ENCODE data around the gene FOSL2. TPM values are rescaled to one million over a fixed set of nuclear protein-coding genes. Genes with fewer than 3 reads are reported as not detected.

FOSL2 gene
- total and polyA plus RNA-seq, 2 experiments from 2014 or later = 0.60 to 4.3 TPM

GRCh38 chr2:28428486-28428885, 35.8 kb downstream of the FOSL2 start (continued):
- TF ChIP-seq REST (IDR thresholded peaks at IDR 0.05; ENCODE audit: unreplicated experiment) = no peak
- TF ChIP-seq ZNF331 (CRISPR knock-in tag; IDR thresholded peaks at IDR 0.05; ENCODE audit: low read depth) = no peak
- TF ChIP-seq CREB1 (CRISPR knock-in tag; IDR thresholded peaks at IDR 0.05; ENCODE audit: low read depth) = no peak

GRCh38 chr2:28429636-28430376, 37.1 kb downstream of the FOSL2 start:
- TF ChIP-seq ZNF114 (CRISPR knock-in tag; IDR thresholded peaks at IDR 0.05) (no peak), EZH2phosphoT487 (IDR thresholded peaks at IDR 0.05; ENCODE audit: unreplicated experiment) (no peak), STAT1 (IDR thresholded peaks at IDR 0.05; ENCODE audit: unreplicated experiment) (no peak), NANOG (IDR thresholded peaks at IDR 0.05; ENCODE audit: borderline replicate concordance) (no peak), JUNB (IDR thresholded peaks at IDR 0.05; ENCODE audit: unreplicated experiment) (no peak), EZH2 (IDR thresholded peaks at IDR 0.05; ENCODE audit: low read depth, unreplicated experiment) (no peak), ZNF331 (CRISPR knock-in tag; IDR thresholded peaks at IDR 0.05; ENCODE audit: low read depth) (no peak)
- Histone ChIP-seq H3K4me1 (ENCODE audit: insufficient read depth) (no peaks in the 10 kb centered on the region), H2AFZ (no peak overlapping the region), H3K79me2 (replicated peaks; ENCODE audit: insufficient read depth) (no peaks in the 10 kb centered on the region), H3K4me2 (no peak overlapping the region), H3K27ac (ENCODE audit: low read depth) (no peak overlapping the region), H3K4me3 (no peak overlapping the region), H3K27me3 (ENCODE audit: insufficient read depth) (no peaks in the 10 kb centered on the region), H3K9me2 (ENCODE audit: insufficient read depth) (no peaks in the 10 kb centered on the region), H3K36me3 (ENCODE audit: insufficient read depth) (no peaks in the 10 kb centered on the region), H4K20me1 (replicated peaks; ENCODE audit: insufficient read depth) (no peaks in the 10 kb centered on the region), H3F3A (replicated peaks; ENCODE audit: low read depth) (no peaks in the 10 kb centered on the region)
- DNase-seq (ENCODE audit: low spot score) (no peak), ATAC-seq (no peak)
- Mint-ChIP-seq H3K4me1 (peaks cover 6% of the 10 kb centered on the region; the same call in 2 of the 3 replicates), H3K36me3 (ENCODE audit: low read depth) (no peaks in the 10 kb centered on the region), H3K27ac (no peak overlapping the region), H3K9me3 (peaks cover 14% of the 10 kb centered on the region; the same call in 2 of the 3 replicates), H3K4me3 (no peak overlapping the region), H3K27me3 (ENCODE audit: insufficient read depth, low read depth, poor library complexity) (peaks cover 3% of the 10 kb centered on the region)

- H3K36me3 Mint-ChIP-seq (ENCODE audit: low read depth) = no peaks in the 10 kb centered on the region
- peaks cover 6% of the 10 kb centered on the region; the same call in 2 of the 3 replicates for H3K4me1 Mint-ChIP-seq
- H3K9me3 Mint-ChIP-seq = peaks cover 16% of the 10 kb centered on the region; the same call in 2 of the 3 replicates
- H3K9me2 ChIP-seq (ENCODE audit: insufficient read depth) = no peaks in the 10 kb centered on the region
- no peak overlapping the region for H3K4me3 ChIP-seq
- H2AFZ ChIP-seq = no peak overlapping the region
- no peaks in the 10 kb centered on the region for H3K36me3 ChIP-seq (ENCODE audit: insufficient read depth)
- no peak overlapping the region for H3K4me2 ChIP-seq
- H3K4me1 ChIP-seq (ENCODE audit: insufficient read depth) = no peaks in the 10 kb centered on the region
- H3K27me3 ChIP-seq (ENCODE audit: insufficient read depth) = no peaks in the 10 kb centered on the region
- no peaks in the 10 kb centered on the region for H3K79me2 ChIP-seq (replicated peaks; ENCODE audit: insufficient read depth)
- no peak overlapping the region for H3K27ac Mint-ChIP-seq
- no peak overlapping the region for H3K27ac ChIP-seq (ENCODE audit: low read depth)
- ATAC-seq = no peak
- no peak overlapping the region for H3K4me3 Mint-ChIP-seq
- no peak for DNase-seq (ENCODE audit: low spot score)
- no peaks in the 10 kb centered on the region for H3F3A ChIP-seq (replicated peaks; ENCODE audit: low read depth)
- H3K27me3 Mint-ChIP-seq (ENCODE audit: insufficient read depth, low read depth, poor library complexity) = peaks cover 3% of the 10 kb centered on the region
- H4K20me1 ChIP-seq (replicated peaks; ENCODE audit: insufficient read depth) = no peaks in the 10 kb centered on the region
- TF ChIP-seq EZH2phosphoT487 (IDR thresholded peaks at IDR 0.05; ENCODE audit: unreplicated experiment) = no peak
- TF ChIP-seq STAT1 (IDR thresholded peaks at IDR 0.05; ENCODE audit: unreplicated experiment) = no peak
- no peak for TF ChIP-seq EZH2 (IDR thresholded peaks at IDR 0.05; ENCODE audit: low read depth, unreplicated experiment)
- no peak for TF ChIP-seq ZNF331 (CRISPR knock-in tag; IDR thresholded peaks at IDR 0.05; ENCODE audit: low read depth)
- no peak for TF ChIP-seq POLR2AphosphoS5 (IDR thresholded peaks at IDR 0.05; ENCODE audit: low read depth)
Observed at GRCh38 chr2:28430377-28430765, 37.7 kb downstream of the FOSL2 start.
